Colonic mucosa (tissue), 4 donors: Measurements from ENCODE around the gene LONP1. TPM values are rescaled to one million over a fixed set of nuclear protein-coding genes. Genes with fewer than 3 reads are reported as not detected.
"Not testable (repeated sequence)": the region's sequence is repeated elsewhere in the genome, so short reads cannot be mapped to it uniquely, and the experiment has no call there.

Source experiments
- DNase-seq: peaks from one replicate; pipeline ENCODE4 v3.0.0-alpha.2; 2020
- H3K27ac ChIP-seq: fragments of 200-600 bp; one replicate; pipeline ENCODE4 v1.8.0; 2021
- H3K27me3 ChIP-seq: fragments of 200-600 bp; one replicate; pipeline ENCODE4 v1.8.0; 2021
- H3K36me3 ChIP-seq: fragments of 200-600 bp; one replicate; pipeline ENCODE4 v1.8.0; 2021
- H3K4me1 ChIP-seq: fragments of 200-600 bp; one replicate; pipeline ENCODE4 v1.8.0; 2021; ENCODE audit warnings: mild to moderate bottlenecking
- H3K4me3 ChIP-seq: fragments of 200-600 bp; one replicate; pipeline ENCODE4 v1.8.0; 2021
- H3K9ac ChIP-seq, 2 donors: one replicate each; pipeline ENCODE4 v1.7.0; 2013; ENCODE audit warnings: control low read depth in 2 of 2, low read depth in 2 of 2, low read length in 2 of 2
- H3K9me3 ChIP-seq: fragments of 200-600 bp; one replicate; pipeline ENCODE4 v1.8.0; 2021
- intact Hi-C: fragments of 100-400 bp; cut with DNase I; formaldehyde crosslinking; loops from one replicate; pipeline ENCODE4 v1.14.1; 2022
- total RNA-seq, 2 donors: library from RNA; stranded (reverse); fragmentation: NEBNext Ultra II Directional in 1 of 2; extraction: Animal tissue kit (Norgen Biotek cat#: 25700) in 1 of 2; gene quantifications; one replicate each; pipeline ENCODE4 v1.2.1, GENCODE V29; 2021
- TF ChIP-seq, protein P1 (sequence below): fragments of 200-600 bp; IDR thresholded peaks from one replicate; pipeline ENCODE4 v1.8.0; 2022; ENCODE audit warnings: antibody characterized with exemption, mild to moderate bottlenecking
- donor health status: healthy.
- donor health status: DM: no; HTN: no; CAD: no.
- donor health status: DM: no; HTN: no; CAD: no.

The LONP1 gene
- total RNA-seq, 2 donors from 2014 or later = 64.3 to 133 TPM

DNA sequence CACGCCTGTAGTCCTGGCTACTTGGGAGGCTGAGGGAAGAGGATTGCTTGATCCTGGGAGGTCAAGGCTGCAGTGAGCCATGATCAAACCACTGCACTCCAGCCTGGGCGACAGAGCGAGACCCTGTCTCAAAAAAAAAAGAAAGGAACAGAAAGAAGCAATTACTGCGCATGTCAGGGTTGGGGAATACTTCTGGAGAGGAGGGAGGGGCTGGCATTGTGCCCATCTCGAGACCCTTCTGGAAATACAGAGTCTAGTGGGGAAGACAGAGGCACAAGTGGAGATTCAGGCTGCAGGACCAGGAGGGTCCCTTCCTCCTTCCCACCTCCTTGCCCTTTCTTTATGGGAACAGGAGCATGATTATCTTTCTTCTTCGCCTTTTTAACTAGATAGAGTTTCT is 33.8 kb upstream of the LONP1 start:
- H3K27me3 ChIP-seq = no peaks in the 10 kb centered on the region
- TF ChIP-seq, protein P1, sequence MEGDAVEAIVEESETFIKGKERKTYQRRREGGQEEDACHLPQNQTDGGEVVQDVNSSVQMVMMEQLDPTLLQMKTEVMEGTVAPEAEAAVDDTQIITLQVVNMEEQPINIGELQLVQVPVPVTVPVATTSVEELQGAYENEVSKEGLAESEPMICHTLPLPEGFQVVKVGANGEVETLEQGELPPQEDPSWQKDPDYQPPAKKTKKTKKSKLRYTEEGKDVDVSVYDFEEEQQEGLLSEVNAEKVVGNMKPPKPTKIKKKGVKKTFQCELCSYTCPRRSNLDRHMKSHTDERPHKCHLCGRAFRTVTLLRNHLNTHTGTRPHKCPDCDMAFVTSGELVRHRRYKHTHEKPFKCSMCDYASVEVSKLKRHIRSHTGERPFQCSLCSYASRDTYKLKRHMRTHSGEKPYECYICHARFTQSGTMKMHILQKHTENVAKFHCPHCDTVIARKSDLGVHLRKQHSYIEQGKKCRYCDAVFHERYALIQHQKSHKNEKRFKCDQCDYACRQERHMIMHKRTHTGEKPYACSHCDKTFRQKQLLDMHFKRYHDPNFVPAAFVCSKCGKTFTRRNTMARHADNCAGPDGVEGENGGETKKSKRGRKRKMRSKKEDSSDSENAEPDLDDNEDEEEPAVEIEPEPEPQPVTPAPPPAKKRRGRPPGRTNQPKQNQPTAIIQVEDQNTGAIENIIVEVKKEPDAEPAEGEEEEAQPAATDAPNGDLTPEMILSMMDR = no peak
- H3K9ac ChIP-seq = no peak overlapping the region
- no peaks in the 10 kb centered on the region for H3K9me3 ChIP-seq
- no peak overlapping the region for H3K27ac ChIP-seq
- no peaks in the 10 kb centered on the region for H3K36me3 ChIP-seq
- no peak for DNase-seq
- intact Hi-C loops = no loop called here
- no peak overlapping the region for H3K4me3 ChIP-seq
- H3K4me1 ChIP-seq = no peaks in the 10 kb centered on the region

DNA sequence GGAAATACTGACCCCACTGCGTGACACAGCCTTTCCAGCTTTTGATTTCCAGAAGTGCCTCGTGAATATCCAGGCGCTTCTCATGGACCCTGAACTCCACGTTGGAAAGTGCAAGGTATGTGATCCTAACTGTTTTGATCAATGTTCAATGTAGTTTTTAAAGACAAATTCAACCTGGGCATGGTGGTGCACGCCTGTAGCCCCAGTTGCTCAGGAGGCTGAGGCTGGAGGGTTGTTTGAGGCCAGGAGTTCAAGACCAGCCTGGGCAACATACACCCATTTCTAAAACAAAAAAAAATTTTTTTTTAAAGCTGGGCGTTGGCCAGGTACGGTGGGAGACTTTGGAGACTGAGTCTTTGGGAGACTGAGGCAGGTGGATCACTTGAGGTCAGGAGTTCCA is 31.8 kb upstream of the LONP1 start:
- Histone ChIP-seq H3K4me3 (no peak overlapping the region), H3K9me3 (no peaks in the 10 kb centered on the region), H3K4me1 (no peaks in the 10 kb centered on the region), H3K27ac (no peak overlapping the region), H3K9ac (no peak overlapping the region), H3K27me3 (no peaks in the 10 kb centered on the region), H3K36me3 (no peaks in the 10 kb centered on the region)
- intact Hi-C loops = no loop called here
- TF ChIP-seq, protein P1 = no peak
- DNase-seq = no peak

DNA sequence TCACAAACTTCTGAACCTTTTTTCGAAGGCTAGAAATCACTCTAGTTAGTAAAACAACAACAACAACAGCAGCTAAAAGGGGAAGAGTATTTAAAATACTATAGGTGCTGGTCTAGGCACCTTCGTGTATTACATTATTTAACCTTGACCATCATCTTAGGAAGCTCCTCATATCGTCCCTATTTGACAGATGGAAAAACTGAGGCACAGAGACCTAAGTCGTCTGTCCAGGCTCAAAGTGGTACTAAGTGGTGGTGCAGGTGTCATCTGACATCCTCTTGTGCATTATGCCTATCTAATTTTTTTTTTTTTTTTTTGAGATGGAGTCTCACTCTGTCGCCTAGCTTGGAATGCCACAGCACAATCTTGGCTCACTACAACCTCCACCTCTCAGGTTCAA is 29.6 kb upstream of the LONP1 start:
- H3K36me3 ChIP-seq = no peaks in the 10 kb centered on the region
- DNase-seq = no peak
- H3K9ac ChIP-seq = no peak overlapping the region
- no peaks in the 10 kb centered on the region for H3K4me1 ChIP-seq
- TF ChIP-seq, protein P1 = no peak
- H3K4me3 ChIP-seq = no peak overlapping the region
- H3K9me3 ChIP-seq = no peaks in the 10 kb centered on the region
- no peak overlapping the region for H3K27ac ChIP-seq
- no peaks in the 10 kb centered on the region for H3K27me3 ChIP-seq
- intact Hi-C loops = no loop called here

DNA sequence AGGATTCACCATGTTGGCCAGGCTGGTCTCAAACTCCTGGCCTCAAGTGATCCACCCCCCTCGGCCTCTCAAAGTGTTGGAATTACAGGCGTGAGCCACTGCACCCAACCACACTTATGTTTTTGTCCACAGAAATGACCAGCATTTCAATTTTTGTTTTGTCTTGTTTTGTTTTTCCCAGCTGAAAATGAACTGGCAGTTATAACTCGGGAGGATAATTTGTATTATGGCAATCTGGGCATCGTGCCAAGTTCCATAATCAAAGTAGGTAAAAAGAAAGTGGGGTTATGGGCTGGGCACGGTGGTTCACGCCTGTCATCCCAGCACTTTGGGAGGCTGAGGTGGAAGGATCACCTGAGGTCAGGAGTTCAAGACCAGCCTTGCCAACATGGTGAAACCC is 29.0 kb upstream of the LONP1 start:
- intact Hi-C loops = not testable (repeated sequence)

DNA sequence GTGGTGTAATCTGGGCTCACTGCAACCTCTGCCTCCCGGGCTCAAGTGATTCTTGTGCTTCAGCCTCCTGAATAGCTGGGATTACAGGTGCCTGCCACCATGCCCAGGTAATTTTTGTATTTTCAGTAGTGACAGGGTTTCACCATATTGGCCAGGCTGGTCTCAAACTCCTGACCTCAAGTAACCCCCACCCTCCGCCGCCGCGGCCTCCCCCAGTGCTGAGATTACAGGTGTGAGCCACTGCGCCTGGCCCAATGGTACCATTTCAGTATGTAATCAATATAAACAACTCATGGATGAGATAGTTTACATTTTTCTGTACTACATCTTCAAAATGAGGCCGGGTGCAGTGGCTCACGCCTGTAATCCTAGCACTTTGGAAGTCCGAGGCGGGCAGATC is 25.1 kb upstream of the LONP1 start:
- H3K9me3 ChIP-seq, H3K36me3 ChIP-seq, H3K27me3 ChIP-seq, H3K27ac ChIP-seq, H3K4me1 ChIP-seq, H3K9ac ChIP-seq, H3K4me3 ChIP-seq, intact Hi-C loops, DNase-seq: not testable (repeated sequence)

More for the DNA sequence above, 29.0 kb upstream of the LONP1 start:
- not testable (repeated sequence) for H3K4me1 ChIP-seq, H3K9me3 ChIP-seq, H3K4me3 ChIP-seq, DNase-seq, H3K9ac ChIP-seq, H3K27ac ChIP-seq, H3K36me3 ChIP-seq, H3K27me3 ChIP-seq

DNA sequence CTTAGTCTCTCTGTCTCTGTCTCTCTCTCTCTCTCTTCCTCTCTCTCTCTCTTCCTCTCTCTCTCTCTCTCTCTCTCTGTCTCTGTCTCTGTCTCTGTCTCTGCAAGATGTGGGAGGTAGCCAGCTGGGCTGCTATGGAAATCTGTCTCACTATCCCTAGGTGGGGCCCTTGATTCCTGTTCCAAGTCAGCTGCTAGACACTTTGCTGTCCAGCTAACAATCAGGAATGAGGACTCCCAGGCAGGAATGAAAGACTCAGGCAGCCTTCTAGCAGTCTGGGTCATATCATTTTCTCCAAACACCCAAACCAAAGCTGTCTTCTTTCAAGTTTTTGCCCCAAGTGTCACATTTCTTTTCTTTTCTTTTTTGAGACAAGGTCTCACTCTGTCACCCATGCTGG is 23.7 kb upstream of the LONP1 start:
- no peaks in the 10 kb centered on the region for H3K9me3 ChIP-seq
- TF ChIP-seq, protein P1 = no peak
- intact Hi-C loops = no loop called here
- no peaks in the 10 kb centered on the region for H3K4me1 ChIP-seq
- no peaks in the 10 kb centered on the region for H3K27me3 ChIP-seq
- DNase-seq = no peak
- no peaks in the 10 kb centered on the region for H3K36me3 ChIP-seq
- no peak overlapping the region for H3K4me3 ChIP-seq
- H3K9ac ChIP-seq = no peak overlapping the region
- H3K27ac ChIP-seq = no peak overlapping the region

DNA sequence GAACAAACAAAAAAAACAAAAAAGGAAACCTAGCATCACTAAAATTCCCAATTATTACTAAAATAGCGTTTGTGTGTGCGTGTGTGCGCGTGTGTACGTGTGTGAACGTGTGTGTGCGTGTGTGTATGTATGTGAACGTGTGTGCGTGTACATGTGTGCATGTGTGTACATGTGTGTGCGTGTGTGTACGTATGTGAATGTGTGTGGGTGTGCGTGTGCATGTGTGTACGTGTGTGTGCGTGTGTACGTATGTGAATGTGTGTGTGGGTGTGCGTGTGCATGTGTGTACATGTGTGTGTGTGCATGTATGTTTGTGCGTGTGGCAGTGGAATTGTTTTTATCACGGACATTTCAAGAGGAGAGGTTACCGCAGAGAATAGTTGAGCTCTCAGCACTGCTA is 22.1 kb upstream of the LONP1 start:
- Histone ChIP-seq H3K4me1 (no peaks in the 10 kb centered on the region), H3K27ac (no peak overlapping the region), H3K36me3 (no peaks in the 10 kb centered on the region), H3K9ac (no peak overlapping the region), H3K27me3 (no peaks in the 10 kb centered on the region), H3K4me3 (no peak overlapping the region), H3K9me3 (no peaks in the 10 kb centered on the region)
- DNase-seq = no peak
- intact Hi-C loops = no loop called here
- TF ChIP-seq, protein P1 = no peak
